Activated CD8-positive, alpha-beta memory T cell treated with anti-CD3 and anti-CD28 coated beads for 1 hour (primary cell): Measurements from ENCODE around the gene GPR4.
"Not testable (repeated sequence)": the region's sequence is repeated elsewhere in the genome, so short reads cannot be mapped to it uniquely, and the experiment has no call there.

ENCODE experiments used
- DNase-seq, 2 donors: peaks; one replicate each; pipeline ENCODE4 v3.0.0-alpha.2; 2020; ENCODE audit warnings: low read depth in 1 of 2; ENCODE audit errors: extremely low read depth in 1 of 2

Gene GPR4

DNA sequence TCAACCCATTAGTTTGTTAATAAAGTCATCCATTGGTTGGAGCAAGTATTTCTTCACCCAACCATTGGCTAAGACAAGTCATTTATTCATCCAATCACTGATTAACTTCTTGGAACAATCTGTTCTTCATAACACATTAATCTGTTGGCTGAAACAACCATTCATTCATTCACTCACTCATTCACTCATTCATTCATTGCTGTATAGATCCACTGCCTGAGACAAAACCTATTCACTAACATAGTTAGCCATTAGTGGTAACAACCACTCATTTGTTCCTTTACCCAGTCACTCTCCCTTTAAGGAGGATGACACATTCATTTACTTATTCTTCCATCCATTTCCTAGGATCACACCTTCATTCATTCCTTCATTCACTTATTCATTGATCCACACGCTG is 22.0 kb upstream of the GPR4 start:
- no peak for DNase-seq

DNA sequence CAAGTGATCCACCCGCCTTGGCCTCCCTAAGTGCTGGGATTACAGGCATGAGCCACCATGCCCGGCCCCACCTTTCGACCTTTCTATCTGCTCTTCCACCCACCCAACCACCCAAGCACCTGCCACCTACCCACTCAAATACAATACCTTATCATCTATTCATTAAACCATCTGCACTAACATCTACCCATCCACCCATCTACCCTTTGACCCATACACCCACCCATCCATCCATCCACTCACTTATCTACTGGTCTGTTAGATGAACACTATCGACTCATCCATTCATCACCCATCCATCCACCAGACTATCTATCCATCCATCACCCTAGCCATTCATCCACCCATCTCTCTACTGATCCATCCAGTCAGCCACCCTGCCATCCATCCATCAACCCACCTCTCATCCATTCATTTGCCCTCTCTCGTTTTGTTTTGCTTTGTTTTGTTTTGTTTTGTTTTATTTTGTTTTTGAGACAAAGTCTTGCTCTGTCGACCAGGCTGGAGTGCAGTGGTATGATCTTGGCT is 20.0 kb upstream of the GPR4 start:
- DNase-seq: no peak

DNA sequence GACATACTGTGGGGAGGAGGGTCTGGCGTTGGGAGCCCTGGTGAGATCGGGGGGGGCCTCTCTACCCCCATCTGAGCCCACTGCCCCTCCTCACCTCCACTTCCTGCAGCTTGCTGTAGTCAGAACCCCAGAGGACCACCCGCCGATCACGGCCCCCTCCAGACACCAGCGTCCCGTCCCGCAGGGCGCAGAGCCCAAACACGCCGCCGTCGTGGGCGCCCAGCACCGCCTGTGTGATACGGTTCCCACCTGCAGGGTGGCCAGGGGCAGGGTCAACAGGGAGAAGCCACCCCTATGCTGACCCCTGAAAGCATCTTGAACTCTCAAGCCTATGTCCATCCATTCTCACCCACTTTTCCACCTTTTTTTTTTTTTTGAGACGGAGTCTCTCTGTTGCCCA is 19.4 kb upstream of the GPR4 start:
- DNase-seq: no peak

DNA sequence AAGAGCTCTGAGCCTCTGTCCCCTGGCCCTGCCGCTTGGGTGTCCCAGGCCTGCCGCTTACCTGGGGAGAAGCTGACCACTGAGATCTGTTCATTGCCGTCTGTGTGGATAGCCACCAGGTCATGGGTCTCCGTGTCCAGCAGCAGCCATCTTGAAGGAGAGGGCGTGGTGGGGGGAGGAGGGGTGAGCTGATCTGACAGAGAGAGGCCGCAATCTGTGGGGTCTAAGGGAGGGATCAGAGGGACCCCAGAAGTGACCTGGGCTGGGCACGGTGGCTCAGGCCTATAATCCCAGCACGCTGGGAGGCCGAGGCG is 14.6 kb upstream of the GPR4 start:
- DNase-seq: no peak

DNA sequence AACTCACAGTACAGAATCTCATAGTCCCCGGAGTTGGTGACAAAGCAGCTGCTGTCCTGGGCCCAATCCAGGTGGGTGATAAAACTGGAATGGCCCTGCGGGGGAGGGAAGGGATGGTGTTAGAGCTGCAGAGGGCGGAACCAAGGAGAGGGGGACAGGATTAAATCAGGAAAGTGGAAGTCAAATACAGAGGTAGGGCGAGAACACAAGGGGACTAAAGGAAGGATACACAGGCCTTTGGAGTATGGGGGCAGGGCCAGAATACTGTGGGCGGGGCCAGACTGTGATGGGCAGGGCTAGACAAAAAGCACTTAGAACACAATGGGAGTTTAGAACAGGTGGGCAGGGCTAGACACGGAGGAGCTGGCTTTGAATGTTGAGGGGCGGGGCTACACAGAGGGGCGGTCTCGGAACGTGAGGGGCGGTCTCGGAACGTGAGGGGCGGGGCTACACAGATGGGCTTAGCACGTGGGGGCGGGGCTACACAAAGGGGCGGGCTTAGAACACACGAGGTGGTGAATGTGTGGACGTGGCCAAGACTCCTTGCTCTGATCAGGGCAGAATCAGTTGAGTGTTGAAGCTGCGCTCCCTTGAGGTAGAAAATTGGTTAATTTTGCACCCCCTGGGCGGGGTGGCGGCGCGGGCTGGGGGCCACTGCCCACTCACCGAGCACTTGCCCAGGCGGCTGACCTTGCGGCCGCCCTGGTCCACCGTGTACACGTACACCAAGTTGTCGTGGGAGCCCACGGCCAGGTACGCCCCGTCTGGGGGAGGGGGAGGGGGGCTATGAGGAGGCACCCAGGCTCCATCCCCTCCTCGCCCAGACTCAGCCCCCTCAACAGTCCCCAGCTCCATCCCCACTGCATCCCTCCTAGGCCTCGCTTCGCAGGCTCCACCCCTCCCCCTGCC is 14.0 kb upstream of the GPR4 start:
- DNase-seq: peak; percentile 18 to 44

DNA sequence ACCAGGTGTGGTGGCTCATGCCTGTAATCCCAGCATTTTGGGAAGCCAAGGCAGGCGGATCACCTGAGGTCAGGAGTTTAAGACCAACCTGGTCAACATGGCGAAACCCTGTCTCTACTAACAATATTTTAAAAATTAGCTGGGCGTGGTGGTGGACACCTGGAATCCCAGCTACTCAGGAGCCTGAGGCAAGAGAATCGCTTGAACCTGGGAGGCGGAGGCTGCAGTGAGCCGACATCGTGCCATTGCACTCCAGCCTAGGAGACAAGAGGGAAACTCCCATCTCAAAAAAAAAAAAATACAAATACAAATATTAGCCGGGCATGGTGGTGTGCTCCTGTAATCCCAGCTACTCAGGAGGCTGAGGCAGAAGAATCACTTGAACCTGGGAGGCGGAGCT is 13.0 kb upstream of the GPR4 start:
- not testable (repeated sequence) for DNase-seq

DNA sequence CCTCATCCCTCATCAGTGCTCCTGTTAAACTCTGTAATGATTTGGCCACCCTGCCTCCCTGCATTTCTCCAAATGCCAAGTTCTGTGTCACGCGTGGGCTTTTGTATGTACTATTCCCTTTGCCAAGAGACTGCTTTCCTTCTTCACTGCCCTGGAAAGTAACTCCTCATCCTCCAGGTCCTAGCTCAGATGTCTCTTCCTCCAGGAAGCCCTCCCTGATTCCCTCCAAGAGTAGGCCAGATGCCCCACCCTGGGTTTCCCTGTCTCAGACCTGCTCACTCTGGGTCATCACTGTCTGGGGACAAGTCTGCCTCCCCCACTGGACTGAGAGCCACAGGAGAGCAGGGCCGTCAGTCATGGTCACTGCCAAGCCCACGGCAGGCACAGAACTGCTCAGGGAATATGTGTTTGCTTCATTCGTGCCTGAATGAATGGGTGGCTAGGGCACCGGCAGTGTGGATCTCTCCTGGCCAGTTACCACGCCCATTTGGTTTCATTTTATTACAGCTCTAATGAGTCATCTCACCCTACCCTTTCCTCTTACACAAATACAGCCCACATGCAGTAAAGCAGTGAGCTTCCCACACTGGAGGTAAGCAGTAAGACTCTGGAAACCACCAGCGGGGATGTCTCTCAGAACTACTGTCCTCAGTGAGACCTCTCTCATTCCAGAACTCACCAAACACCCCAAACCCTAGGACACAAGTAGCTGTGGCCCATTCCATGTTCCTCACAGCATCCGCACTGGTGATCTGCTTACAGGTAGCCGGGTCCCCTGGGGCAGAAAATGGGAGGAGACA is 12.1 kb upstream of the GPR4 start:
- DNase-seq: no peak

DNA sequence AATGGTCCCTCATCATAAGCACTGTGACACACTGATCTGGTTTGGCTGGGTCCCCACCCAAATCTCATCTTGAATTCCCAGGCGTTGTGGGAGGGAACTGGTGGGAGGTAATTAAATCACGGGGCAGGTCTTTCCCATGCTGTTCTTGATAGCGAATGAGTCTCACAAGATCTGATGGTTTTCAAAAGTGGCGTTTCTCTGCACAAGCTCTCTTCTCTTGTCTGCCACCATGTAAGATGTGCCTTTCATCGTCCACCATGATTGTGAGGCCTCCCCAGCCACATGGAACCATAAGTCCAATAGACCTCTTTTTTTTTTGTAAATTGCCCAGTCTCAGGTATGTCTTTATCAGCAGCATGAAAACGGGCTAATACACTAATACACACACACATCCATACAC is 6.9 kb upstream of the GPR4 start:
- DNase-seq: no peak

DNA sequence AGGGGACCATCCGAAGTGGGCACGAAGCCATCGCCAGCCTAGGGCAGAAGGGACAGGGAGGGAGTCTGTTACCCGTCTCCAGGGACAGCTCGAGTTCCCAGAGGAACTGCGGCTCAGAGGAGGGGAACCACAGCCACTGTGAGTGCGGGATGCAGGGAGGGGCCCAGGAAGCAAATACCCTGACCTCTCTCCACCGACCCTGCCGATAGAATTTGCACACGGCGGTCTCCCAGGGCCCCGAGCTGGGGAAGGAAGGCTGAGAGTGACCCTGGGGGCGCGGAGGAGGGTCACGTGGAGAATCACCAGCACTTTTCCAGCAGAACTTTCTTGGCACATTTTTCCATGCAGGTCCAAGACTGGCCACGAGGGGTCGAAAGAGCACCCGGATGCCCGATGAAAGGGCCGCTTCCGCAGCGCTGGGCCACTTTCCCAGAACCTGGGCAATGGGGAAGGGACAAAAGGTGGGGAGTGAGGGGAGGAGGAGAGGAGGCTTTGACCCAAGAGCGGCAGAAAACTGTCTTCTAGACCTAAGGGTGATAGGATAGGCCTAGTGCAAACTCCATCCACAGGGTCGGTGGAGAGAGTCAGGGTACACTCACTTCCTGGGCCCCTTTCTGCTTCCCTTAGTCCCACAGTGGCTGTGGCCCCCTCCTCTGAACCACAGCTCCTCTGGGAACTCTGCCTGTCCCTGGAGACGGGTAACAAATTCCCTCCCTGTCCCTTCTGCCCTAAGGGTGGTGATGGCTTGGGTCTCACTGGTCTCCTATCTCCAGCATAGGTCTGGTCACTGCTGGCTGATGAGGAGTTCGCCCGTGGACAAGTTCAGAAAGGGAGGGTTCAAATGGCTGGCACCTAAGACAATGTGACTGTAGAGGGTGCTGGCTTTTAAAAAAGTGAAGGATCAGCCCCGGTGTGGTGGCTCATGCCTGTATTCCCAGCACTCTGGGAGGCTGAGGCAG is 5.3 kb upstream of the GPR4 start:
- DNase-seq: peak in 1 of 2 donors; percentile 31

DNA sequence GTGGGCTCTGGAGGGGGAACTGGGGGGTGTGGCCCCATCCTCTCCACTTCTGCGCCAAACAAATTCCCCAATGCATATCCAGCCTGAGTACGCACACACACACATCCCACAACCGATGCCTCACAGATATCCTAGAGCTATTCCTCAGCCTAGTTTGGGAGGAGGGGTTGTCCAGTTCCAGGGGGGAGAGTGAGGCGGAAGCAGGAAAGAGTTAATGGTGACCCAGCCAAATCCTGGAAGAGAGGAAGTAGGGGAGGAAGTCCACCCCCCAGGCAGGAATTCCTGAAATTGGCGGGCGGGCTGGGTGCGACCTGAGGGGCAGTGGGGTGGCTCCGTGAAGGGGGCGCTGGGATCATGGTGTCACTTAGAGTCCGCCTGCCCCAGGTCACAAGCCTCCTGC is 897 bp downstream of the GPR4 start:
- DNase-seq: no peak

DNA sequence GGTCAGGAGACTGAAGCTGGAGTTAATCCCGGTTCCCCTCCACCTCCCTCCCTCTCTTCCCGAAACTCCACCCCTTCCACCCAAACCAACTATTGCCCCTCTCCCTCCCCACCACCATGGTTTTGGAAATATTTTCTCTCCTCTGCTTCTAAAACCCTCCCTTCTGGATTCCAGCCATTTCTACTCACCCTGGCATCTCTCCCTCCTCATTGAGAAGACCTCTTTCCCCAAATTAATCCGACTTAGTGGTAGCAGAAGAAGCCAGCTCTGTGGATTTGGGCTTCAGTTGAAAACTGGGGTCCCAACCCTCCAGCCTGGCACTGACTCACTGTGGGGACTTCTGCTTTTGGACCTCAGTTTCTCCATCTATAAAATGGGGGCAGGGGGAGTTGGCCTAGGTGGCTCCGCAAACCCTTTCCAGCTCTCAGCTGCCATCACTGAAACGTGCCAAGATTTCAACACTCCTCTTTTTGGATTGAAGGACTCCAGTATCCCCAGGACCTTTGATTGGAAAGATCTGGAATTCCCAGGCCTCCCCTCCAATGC is 1.6 kb downstream of the GPR4 start:
- DNase-seq: no peak

DNA sequence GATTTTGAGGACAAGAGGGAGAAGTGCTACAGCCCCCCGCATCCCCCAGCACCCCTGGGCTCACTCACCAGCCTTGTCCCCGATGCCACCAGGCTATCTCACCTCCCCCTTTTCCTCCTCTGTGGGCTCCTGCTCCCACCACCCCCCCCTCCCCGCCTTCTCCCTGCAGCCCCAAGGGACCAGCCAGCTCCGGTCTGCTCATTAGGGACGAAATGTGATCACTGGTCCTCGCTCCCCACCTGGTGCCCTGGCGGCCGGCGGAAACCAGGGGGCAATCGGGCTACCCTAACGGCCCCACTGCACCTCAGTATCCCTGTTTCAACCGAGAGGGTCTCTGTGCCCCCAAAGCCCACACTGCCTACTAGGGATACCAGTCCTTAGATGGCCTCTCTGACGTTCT is 2.7 kb downstream of the GPR4 start:
- no peak for DNase-seq

DNA sequence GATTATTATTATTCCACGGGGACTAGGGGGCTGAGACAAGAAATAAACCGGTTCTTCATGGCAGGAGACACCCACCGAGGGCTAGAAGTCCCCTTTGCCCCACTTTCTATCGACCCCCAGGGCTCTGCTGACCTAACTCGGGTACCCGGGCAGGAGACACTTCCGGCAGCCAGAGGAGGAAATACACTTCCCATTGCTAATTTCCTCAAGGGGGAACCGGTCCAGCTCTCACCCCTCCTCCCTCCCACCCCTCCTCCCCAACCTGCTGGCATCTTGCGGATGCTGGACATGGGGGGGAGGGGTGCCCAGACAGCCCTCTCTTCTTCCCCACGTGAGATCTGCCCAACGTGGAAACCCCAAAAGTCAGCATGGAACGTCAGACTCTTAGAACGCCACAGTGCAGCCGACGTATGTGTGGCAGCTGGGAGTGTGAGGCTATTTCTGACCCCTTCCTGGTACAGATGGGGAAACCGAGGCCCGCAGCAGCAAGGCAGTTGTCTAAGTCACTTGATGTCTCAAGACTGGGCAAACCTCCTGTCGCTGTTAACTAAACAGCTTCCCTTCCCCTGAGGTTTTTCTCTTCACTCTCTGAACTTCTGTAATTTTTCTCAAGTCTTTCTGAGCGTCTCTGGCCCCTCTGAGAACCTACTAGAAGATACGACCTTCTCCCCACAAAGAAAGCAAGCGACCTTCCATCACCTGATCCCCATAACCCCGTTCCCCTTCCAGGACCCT is 3.6 kb downstream of the GPR4 start:
- no peak for DNase-seq

DNA sequence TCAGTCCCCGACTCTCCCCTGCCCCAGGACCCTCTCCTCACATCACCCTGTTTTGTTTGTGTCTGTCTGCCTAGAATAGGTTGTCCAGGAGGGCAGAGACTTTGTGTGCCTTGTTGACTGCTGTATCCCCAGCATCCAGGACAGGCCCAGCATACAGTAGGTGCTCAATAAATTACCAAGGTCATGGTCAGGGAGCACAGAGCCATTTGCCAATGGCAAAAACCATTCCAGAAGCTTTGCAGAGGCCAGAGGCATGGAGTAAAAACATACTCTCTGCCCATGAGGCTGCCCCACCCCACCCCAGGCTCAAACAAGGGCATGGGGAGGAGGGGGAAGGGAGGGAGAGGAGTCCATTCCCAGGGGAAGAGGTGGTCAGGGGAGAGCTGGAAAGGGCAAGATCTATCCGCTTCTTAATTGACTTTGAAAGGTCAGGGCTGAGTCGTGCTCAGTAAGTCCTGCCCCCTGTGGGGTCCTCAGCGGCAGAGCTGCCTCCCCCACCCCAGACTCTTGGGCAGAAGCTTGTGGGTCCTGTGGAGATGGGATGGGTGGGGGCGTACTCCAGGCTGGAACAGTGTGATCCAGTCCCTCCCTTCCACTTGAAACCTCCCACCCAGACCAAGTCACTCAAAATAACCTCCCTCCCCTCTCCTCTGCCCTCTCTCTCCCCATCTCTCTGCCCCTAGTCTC is 4.4 kb downstream of the GPR4 start:
- DNase-seq: no peak

DNA sequence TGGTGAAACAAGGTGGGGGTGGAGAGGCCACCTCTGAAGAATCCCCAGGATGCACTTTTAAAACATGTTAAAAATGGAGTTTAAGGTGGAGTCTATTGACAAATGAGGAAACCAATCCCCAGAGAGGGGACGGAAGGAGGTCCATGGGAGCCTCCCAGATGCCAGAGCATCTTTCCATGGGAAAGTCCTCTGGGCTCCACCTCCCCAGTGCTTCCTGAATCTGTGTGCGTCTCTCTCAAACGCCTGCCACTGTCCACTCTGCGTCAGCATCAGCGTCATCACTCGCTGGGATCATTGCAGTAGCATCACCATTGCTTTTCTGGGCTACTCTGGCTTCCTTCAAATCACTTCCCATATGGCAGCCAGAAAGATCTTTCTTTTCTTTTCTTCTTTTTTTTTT is 6.2 kb downstream of the GPR4 start:
- DNase-seq: no peak

DNA sequence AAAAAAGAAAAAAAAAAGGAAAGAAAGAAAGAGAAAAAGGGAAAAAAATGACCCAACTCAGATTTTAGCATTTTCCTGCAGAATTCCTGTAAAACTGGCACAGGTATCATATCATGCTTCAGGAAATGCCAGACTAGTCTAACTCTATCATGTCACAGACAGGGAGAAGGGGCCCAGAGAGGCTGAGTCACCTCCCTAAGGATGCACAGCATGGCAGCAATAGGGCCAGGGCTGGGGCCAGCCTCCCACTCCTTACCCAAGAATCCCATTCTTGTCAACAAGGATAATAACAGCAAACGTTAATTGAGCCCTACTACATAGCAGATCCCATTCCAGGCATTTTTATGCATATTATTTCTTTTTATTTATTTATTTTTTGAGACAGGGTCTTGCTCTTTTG is 8.5 kb downstream of the GPR4 start:
- no peak for DNase-seq

DNA sequence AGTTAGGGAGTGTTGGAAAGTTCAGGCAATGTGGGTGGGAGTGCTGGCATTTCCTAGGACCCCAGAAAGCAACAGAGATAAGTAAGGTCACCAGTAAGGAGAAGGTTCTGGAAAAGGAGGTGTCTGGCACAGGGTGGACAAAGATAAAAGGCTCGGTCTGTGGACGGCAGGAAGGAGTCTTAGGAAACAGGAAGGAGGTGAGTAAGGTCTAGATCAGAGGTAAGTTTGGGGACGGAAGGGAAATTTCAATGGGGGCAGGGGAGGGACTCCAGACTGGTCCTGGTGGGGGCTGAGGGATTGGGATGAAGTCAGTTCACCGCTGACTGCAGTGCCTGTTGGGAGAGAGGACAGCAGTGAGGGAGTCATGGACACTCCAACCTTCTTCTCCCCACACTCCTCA is 9.6 kb downstream of the GPR4 start:
- no peak for DNase-seq

DNA sequence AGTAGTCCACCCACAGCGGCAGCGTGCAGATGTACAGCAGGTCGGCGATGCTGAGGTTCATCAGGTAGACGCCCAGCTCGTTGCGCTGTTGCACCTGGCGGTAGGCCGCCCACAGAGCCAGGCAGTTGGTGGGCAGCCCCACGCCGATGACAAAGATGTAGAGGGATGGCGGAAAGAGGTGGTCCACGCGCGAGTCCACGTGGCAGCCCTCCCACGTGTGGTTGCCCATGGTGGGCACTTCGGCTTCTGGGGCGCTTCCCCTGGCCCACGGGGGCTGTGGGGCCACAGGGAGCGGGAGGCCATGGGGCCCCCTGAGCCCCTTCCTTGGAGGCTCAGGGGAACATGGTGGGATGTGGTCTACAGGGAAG is 10.4 kb downstream of the GPR4 start:
- no peak for DNase-seq

DNA sequence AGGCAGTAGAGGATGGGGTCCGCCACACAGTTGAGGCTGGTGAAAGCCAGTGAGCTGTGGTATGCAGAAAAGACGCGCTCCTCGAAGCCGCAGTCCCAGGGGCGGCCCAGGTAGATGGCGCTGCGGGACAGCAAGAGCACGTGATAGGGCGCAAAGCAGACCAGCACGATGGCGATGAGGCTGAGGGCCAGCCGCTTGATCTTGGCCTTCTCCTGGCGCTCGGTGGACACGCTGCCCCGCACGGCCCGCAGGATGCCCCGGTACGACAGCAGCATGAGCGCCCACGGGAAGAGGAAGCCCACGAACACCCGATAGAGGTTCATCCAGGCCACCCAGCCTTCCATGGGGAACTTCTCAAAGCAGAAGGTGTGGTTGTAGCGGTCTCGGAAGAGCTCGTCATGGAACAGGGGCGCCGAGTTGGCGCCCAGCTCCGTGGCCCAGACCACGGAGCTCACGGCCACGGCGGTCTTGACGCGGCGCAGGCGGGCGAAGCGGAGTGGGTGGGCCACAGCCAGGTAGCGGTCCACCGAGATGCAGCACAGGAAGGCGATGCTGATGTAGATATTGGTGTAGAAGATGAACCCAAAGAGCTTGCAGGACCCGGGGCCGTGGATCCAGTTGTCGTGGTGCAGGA is 10.9 kb downstream of the GPR4 start:
- no peak for DNase-seq
